HCT116 (cell line): ENCODE results near the gene ERRFI1.

Experiments used
- ATF3 ChIP-seq: IDR thresholded peaks from 2 replicates; pipeline ENCODE4 v1.6.1; 2012
- ELF1 ChIP-seq: IDR thresholded peaks from 2 replicates; pipeline ENCODE4 v1.6.1; 2012; ENCODE audit warnings: low read depth, borderline replicate concordance
- EZH2 ChIP-seq: fragments of 200-600 bp; sonication (generic); IDR thresholded peaks from 2 replicates; pipeline ENCODE4 v1.6.1; 2017; ENCODE audit warnings: antibody characterized with exemption, mixed run types
- EZH2phosphoT487 ChIP-seq: fragments of 200-600 bp; IDR thresholded peaks from 2 replicates; pipeline ENCODE4 v1.6.1; 2018; ENCODE audit warnings: antibody characterized with exemption, borderline replicate concordance
- JUND ChIP-seq: IDR thresholded peaks from 2 replicates; pipeline ENCODE4 v1.6.1; 2012
- POLR2A ChIP-seq: IDR thresholded peaks from 2 replicates; pipeline ENCODE4 v1.7.0; 2011; ENCODE audit warnings: borderline replicate concordance; ENCODE audit not compliant: insufficient read depth, insufficient read length; ENCODE audit errors: extremely low read depth
- POLR2AphosphoS5 ChIP-seq: IDR thresholded peaks from 2 replicates; pipeline ENCODE4 v1.6.1; 2011; ENCODE audit warnings: mild to moderate bottlenecking, low read depth, low read length, moderate library complexity
- RAD21 ChIP-seq: IDR thresholded peaks from 2 replicates; pipeline ENCODE4 v1.6.1; 2012; ENCODE audit warnings: low read depth, mild to moderate bottlenecking
- REST ChIP-seq: IDR thresholded peaks from 2 replicates; pipeline ENCODE4 v1.6.1; 2012; ENCODE audit warnings: low read depth
- SIN3A ChIP-seq: IDR thresholded peaks from 2 replicates; pipeline ENCODE4 v1.6.1; 2012; ENCODE audit warnings: low read depth
- ZNF274 ChIP-seq: fragments of 200-500 bp; sonication (Bioruptor generic); IDR thresholded peaks from 2 replicates; pipeline ENCODE4 v1.6.1; 2014; ENCODE audit warnings: mild to moderate bottlenecking, low read depth, low read length, inconsistent platforms
- TF ChIP-seq, protein P1 (sequence below): IDR thresholded peaks from 2 replicates; pipeline ENCODE4 v1.6.1; 2012
- TF ChIP-seq, protein P2 (sequence below), 3 experiments: fragments of 200-600 bp in 1 of 3; sonication (generic) in 1 of 3; IDR thresholded peaks in 2 of 3; conservative IDR thresholded peaks in 1 of 3; 2 replicates each; pipeline ENCODE4 v1.5.1; 2012 to 2017; ENCODE audit warnings: low read depth in 2 of 3, low read length in 2 of 3, antibody characterized with exemption in 1 of 3, borderline replicate concordance in 1 of 3, control low read depth in 1 of 3, mild to moderate bottlenecking in 1 of 3, mixed read lengths in 1 of 3, mixed run types in 1 of 3, moderate library complexity in 1 of 3; ENCODE audit not compliant: insufficient read depth in 1 of 3
- TF ChIP-seq, protein P3 (sequence below): IDR thresholded peaks from 2 replicates; pipeline ENCODE4 v1.6.1; 2011; ENCODE audit warnings: mild to moderate bottlenecking, low read length, moderate library complexity; ENCODE audit not compliant: insufficient replicate concordance; ENCODE audit errors: extremely low read depth

DNA sequence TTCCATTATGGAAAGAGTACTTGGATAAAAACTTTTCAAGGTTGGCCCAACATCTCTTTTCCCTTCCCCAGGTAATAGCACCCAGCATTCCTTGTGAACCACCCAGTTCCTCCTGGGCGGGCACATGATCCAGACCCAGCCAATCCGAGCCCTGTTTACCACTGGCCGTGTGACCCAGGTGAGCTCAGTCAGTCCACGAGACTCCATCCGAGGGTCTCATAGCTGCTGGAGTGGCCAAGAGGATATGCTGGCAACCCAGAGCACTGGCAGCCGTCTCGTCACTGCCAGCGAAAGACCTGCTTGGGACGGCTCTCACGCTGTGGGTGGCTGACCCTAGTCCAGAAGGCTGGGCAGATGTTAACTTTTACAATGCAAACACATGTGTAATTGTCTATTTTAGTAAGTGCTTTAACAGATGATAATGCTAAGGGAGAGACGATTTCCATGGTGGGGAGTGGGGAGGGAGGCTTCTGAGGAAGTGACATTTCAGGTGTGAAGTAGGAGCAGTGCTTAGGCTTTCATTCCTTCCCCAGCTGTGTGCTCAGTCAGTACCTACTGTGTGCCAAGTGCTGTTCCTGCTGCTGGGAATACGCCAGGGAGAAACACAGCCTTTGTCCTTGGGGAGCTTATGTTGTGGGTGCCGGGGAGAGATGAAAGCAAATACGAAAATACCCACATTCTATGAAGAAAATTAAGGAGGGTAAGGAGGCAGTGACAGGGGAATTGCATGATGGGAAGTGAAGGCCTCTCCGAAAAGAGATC lies 40.1 kb downstream of the ERRFI1 start:
- TF ChIP-seq POLR2A (no peak), JUND (no peak), REST (no peak), POLR2AphosphoS5 (no peak), EZH2phosphoT487 (no peak), ATF3 (no peak), ZNF274 (no peak), EZH2 (no peak), ELF1 (no peak), SIN3A (no peak), RAD21 (no peak)
- TF ChIP-seq, protein P1, sequence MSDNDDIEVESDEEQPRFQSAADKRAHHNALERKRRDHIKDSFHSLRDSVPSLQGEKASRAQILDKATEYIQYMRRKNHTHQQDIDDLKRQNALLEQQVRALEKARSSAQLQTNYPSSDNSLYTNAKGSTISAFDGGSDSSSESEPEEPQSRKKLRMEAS, result no peak
- TF ChIP-seq, protein P2, sequence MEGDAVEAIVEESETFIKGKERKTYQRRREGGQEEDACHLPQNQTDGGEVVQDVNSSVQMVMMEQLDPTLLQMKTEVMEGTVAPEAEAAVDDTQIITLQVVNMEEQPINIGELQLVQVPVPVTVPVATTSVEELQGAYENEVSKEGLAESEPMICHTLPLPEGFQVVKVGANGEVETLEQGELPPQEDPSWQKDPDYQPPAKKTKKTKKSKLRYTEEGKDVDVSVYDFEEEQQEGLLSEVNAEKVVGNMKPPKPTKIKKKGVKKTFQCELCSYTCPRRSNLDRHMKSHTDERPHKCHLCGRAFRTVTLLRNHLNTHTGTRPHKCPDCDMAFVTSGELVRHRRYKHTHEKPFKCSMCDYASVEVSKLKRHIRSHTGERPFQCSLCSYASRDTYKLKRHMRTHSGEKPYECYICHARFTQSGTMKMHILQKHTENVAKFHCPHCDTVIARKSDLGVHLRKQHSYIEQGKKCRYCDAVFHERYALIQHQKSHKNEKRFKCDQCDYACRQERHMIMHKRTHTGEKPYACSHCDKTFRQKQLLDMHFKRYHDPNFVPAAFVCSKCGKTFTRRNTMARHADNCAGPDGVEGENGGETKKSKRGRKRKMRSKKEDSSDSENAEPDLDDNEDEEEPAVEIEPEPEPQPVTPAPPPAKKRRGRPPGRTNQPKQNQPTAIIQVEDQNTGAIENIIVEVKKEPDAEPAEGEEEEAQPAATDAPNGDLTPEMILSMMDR (IDR thresholded peaks at IDR 0.05 in 2 of 3, conservative IDR thresholded peaks at IDR 0.05 in 1 of 3; ENCODE audit: borderline replicate concordance in 1 of 3, insufficient read depth in 1 of 3, low read depth in 2 of 3, low read length in 2 of 3), result no peak
- TF ChIP-seq, protein P3, sequence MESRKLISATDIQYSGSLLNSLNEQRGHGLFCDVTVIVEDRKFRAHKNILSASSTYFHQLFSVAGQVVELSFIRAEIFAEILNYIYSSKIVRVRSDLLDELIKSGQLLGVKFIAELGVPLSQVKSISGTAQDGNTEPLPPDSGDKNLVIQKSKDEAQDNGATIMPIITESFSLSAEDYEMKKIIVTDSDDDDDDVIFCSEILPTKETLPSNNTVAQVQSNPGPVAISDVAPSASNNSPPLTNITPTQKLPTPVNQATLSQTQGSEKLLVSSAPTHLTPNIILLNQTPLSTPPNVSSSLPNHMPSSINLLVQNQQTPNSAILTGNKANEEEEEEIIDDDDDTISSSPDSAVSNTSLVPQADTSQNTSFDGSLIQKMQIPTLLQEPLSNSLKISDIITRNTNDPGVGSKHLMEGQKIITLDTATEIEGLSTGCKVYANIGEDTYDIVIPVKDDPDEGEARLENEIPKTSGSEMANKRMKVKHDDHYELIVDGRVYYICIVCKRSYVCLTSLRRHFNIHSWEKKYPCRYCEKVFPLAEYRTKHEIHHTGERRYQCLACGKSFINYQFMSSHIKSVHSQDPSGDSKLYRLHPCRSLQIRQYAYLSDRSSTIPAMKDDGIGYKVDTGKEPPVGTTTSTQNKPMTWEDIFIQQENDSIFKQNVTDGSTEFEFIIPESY, result no peak
